Keratinocyte (primary cell): ENCODE measurements around the gene ST8SIA1.

Source experiments
- CTCF ChIP-seq, 3 experiments: IDR thresholded peaks in 1 of 3; conservative IDR thresholded peaks in 1 of 3; optimal IDR thresholded peaks in 1 of 3; 2 replicates in 2 of 3; 3 replicates in 1 of 3; pipeline versions ENCODE3 to v1.5.1; 2011; ENCODE audit warnings: low read length in 3 of 3, mild to moderate bottlenecking in 3 of 3, moderate library complexity in 2 of 3, control low read depth in 1 of 3, inconsistent platforms in 1 of 3; ENCODE audit not compliant: insufficient read depth in 2 of 3; ENCODE audit errors: extremely low read depth in 1 of 3
- EZH2 ChIP-seq: IDR thresholded peaks from one replicate; pipeline ENCODE4 v1.6.1; 2012; ENCODE audit warnings: inconsistent platforms, mild to moderate bottlenecking, low read length, moderate library complexity

- TF ChIP-seq CTCF (optimal IDR thresholded peaks at IDR 0.05 in 1 of 3, IDR thresholded peaks at IDR 0.05 in 1 of 3, conservative IDR thresholded peaks at IDR 0.05 in 1 of 3; ENCODE audit: extremely low read depth in 1 of 3, insufficient read depth in 2 of 3, low read length in 3 of 3) (no peak), EZH2 (no peak)
Observed at GRCh38 chr12:22201101-22201500, 133.4 kb downstream of the ST8SIA1 start.
